GM23338 (cell line): ENCODE results near the gene CNTN5. TPM values are rescaled to one million over a fixed set of nuclear protein-coding genes. Genes with fewer than 3 reads are reported as not detected.

Source experiments
- ATAC-seq: fragments of 200-7000 bp; cut with Tn5 transposase; 3 replicates; pipeline ENCODE4 v1.9.1; 2020
- DNase-seq: peaks from one replicate; pipeline ENCODE4 v3.0.0-alpha.2; 2015; ENCODE audit warnings: low spot score
- H2AFZ ChIP-seq: fragments of 200-600 bp; sonication (generic); 2 replicates; pipeline ENCODE4 v1.8.0; 2016; ENCODE audit warnings: antibody characterized with exemption, mild to moderate bottlenecking, moderate library complexity
- H3F3A ChIP-seq: fragments of 200-600 bp; sonication (generic); replicated peaks from 2 replicates; pipeline ENCODE4 v1.8.0; 2017; ENCODE audit warnings: antibody characterized with exemption, mixed run types, low read depth
- H3K27ac ChIP-seq: fragments of 200-600 bp; sonication (generic); 2 replicates; pipeline ENCODE4 v1.6.1; 2016; ENCODE audit warnings: low read depth
- H3K27me3 ChIP-seq: fragments of 200-600 bp; sonication (generic); 2 replicates; pipeline ENCODE4 v1.8.0; 2016; ENCODE audit warnings: mild to moderate bottlenecking, mixed run types, moderate library complexity; ENCODE audit not compliant: insufficient read depth
- H3K36me3 ChIP-seq: fragments of 200-600 bp; sonication (generic); 2 replicates; pipeline ENCODE4 v1.8.0; 2016; ENCODE audit warnings: mild to moderate bottlenecking; ENCODE audit not compliant: insufficient read depth
- H3K4me1 ChIP-seq: fragments of 200-600 bp; sonication (generic); 2 replicates; pipeline ENCODE4 v1.8.0; 2016; ENCODE audit warnings: mild to moderate bottlenecking, moderate library complexity; ENCODE audit not compliant: insufficient read depth
- H3K4me2 ChIP-seq: fragments of 200-600 bp; sonication (generic); 2 replicates; pipeline ENCODE4 v1.7.1; 2017; ENCODE audit warnings: mixed run types
- H3K4me3 ChIP-seq: fragments of 200-600 bp; sonication (generic); 2 replicates; pipeline ENCODE4 v1.6.1; 2016; ENCODE audit warnings: mixed run types
- H3K79me2 ChIP-seq: fragments of 200-600 bp; sonication (generic); replicated peaks from 2 replicates; pipeline ENCODE4 v1.8.0; 2017; ENCODE audit warnings: mild to moderate bottlenecking; ENCODE audit not compliant: insufficient read depth
- H3K9me2 ChIP-seq: fragments of 200-600 bp; sonication (generic); 2 replicates; pipeline ENCODE4 v1.8.0; 2017; ENCODE audit not compliant: insufficient read depth
- H4K20me1 ChIP-seq: fragments of 200-600 bp; sonication (generic); replicated peaks from 2 replicates; pipeline ENCODE4 v1.8.0; 2017; ENCODE audit warnings: mild to moderate bottlenecking; ENCODE audit not compliant: insufficient read depth
- H3K27ac Mint-ChIP-seq: 2 replicates; pipeline ENCODE4 v1.8.0; 2020; ENCODE audit warnings: inconsistent platforms, mild to moderate bottlenecking, moderate library complexity, mixed read lengths
- H3K27me3 Mint-ChIP-seq: 3 replicates; pipeline ENCODE4 v1.8.0; 2022; ENCODE audit warnings: low read depth, mild to moderate bottlenecking, moderate library complexity, mixed read lengths, inconsistent platforms; ENCODE audit not compliant: insufficient read depth, poor library complexity
- H3K36me3 Mint-ChIP-seq: 3 replicates; pipeline ENCODE4 v1.8.0; 2021; ENCODE audit warnings: low read depth, mild to moderate bottlenecking, inconsistent platforms, moderate library complexity, mixed read lengths
- H3K4me1 Mint-ChIP-seq: 3 replicates; pipeline ENCODE4 v1.8.0; 2020; ENCODE audit warnings: mild to moderate bottlenecking, inconsistent platforms, mixed read lengths
- H3K4me3 Mint-ChIP-seq: 3 replicates; pipeline ENCODE4 v1.8.0; 2021; ENCODE audit warnings: moderate library complexity, mild to moderate bottlenecking, inconsistent platforms, mixed read lengths
- H3K9me3 Mint-ChIP-seq: 3 replicates; pipeline ENCODE4 v1.8.0; 2020; ENCODE audit warnings: moderate library complexity, mild to moderate bottlenecking, inconsistent platforms, mixed read lengths
- CREB1 ChIP-seq: fragments of 250-450 bp; sonication (Bioruptor Pico); IDR thresholded peaks from 2 replicates; pipeline ENCODE4 v1.5.0; 2020; ENCODE audit warnings: low read depth, mild to moderate bottlenecking, moderate library complexity
- CTCF ChIP-seq, 2 experiments: fragments of 200-600 bp in 1 of 2; sonication (generic) in 1 of 2; conservative IDR thresholded peaks; 2 replicates each; pipeline versions ENCODE4 v1.5.1 to v1.6.1; 2016 to 2017; ENCODE audit warnings: antibody characterized with exemption in 2 of 2, low read depth in 2 of 2, mild to moderate bottlenecking in 2 of 2, moderate library complexity in 1 of 2
- ETS1 ChIP-seq: IDR thresholded peaks from 2 replicates; pipeline ENCODE4 v1.6.1; 2016; ENCODE audit warnings: antibody characterized with exemption
- EZH2phosphoT487 ChIP-seq: fragments of 200-600 bp; sonication (generic); IDR thresholded peaks from one replicate; pipeline ENCODE4 v1.8.1; 2018; ENCODE audit warnings: antibody characterized with exemption; ENCODE audit not compliant: unreplicated experiment
- JUNB ChIP-seq: IDR thresholded peaks from one replicate; pipeline ENCODE4 v1.6.1; 2016; ENCODE audit warnings: antibody characterized with exemption; ENCODE audit not compliant: unreplicated experiment
- NANOG ChIP-seq: IDR thresholded peaks from 2 replicates; pipeline ENCODE4 v1.6.1; 2016; ENCODE audit warnings: antibody characterized with exemption, borderline replicate concordance
- POLR2AphosphoS5 ChIP-seq: IDR thresholded peaks from 2 replicates; pipeline ENCODE4 v1.6.1; 2016; ENCODE audit warnings: antibody characterized with exemption, low read depth
- ZNF114 ChIP-seq: fragments of 250-450 bp; sonication (Bioruptor Pico); IDR thresholded peaks from 2 replicates; pipeline ENCODE4 v1.5.0; 2020; ENCODE audit warnings: mild to moderate bottlenecking, moderate library complexity
- ZNF331 ChIP-seq: fragments of 250-450 bp; sonication (Bioruptor Pico); IDR thresholded peaks from 2 replicates; pipeline ENCODE4 v1.5.0; 2020; ENCODE audit warnings: low read depth, mild to moderate bottlenecking, moderate library complexity
- ZNF462 ChIP-seq: fragments of 250-450 bp; sonication (Bioruptor Pico); IDR thresholded peaks from 2 replicates; pipeline ENCODE4 v1.5.0; 2020; ENCODE audit warnings: mild to moderate bottlenecking, moderate library complexity
- polyA plus RNA-seq: library from polyadenylated mRNA; unstranded; fragments of >200 nt; fragmentation: Nextera tagmentation; extraction: Ambion mirVana; gene quantifications from 2 replicates; pipeline ENCODE4 v1.2.1, GENCODE V29; 2016
- total RNA-seq: library from RNA; depleted of rRNA; stranded (reverse); fragments of >200 nt; shearing (Covaris generic); gene quantifications from 2 replicates; pipeline ENCODE4 v1.2.3, GENCODE V29; 2014

Gene CNTN5
- total and polyA plus RNA-seq, 2 experiments from 2014 or later: not detected

- Mint-ChIP-seq H3K27me3 (no peaks in the 10 kb centered on the region), H3K4me3 (no peak overlapping the region), H3K4me1 (peaks cover 14% of the 10 kb centered on the region), H3K27ac (no peak overlapping the region), H3K9me3 (no peaks in the 10 kb centered on the region), H3K36me3 (no peaks in the 10 kb centered on the region)
- Histone ChIP-seq H3K36me3 (no peaks in the 10 kb centered on the region), H3K4me3 (no peak overlapping the region), H3K27me3 (no peaks in the 10 kb centered on the region), H3K27ac (no peak overlapping the region), H4K20me1 (no peaks in the 10 kb centered on the region), H2AFZ (no peak overlapping the region), H3K9me2 (0 out of 2 replicates have a peak, but pooled peaks cover 2% of the 10 kb centered on the region), H3K4me1 (peaks cover 5% of the 10 kb centered on the region), H3K4me2 (no peak overlapping the region), H3K79me2 (no peaks in the 10 kb centered on the region), H3F3A (no peaks in the 10 kb centered on the region)
- no peak for TF ChIP-seq POLR2AphosphoS5
- TF ChIP-seq ZNF331: no peak
- TF ChIP-seq NANOG: no peak
- TF ChIP-seq CTCF (conservative IDR thresholded peaks at IDR 0.05; ENCODE audit: low read depth in 2 of 2): no peak
- no peak for TF ChIP-seq EZH2phosphoT487
- TF ChIP-seq CREB1 (CRISPR knock-in tag): no peak
- TF ChIP-seq ETS1: no peak
- TF ChIP-seq ZNF114 (CRISPR knock-in tag): no peak
- ATAC-seq (no peak), DNase-seq (no peak)
These were observed 167.5 kb downstream of the CNTN5 start for GRCh38 chr11:99188221-99188620.

- Histone ChIP-seq H3K36me3 (no peaks in the 10 kb centered on the region), H3K79me2 (no peaks in the 10 kb centered on the region), H2AFZ (no peak overlapping the region), H3K4me1 (peaks cover 28% of the 10 kb centered on the region), H3K27me3 (no peaks in the 10 kb centered on the region), H3K27ac (no peak overlapping the region), H3K4me2 (no peak overlapping the region), H3F3A (no peaks in the 10 kb centered on the region), H4K20me1 (no peaks in the 10 kb centered on the region), H3K4me3 (no peak overlapping the region), H3K9me2 (no peaks in the 10 kb centered on the region)
- H3K4me1 Mint-ChIP-seq: peaks cover 24% of the 10 kb centered on the region
- no peaks in the 10 kb centered on the region for H3K36me3 Mint-ChIP-seq
- no peak overlapping the region for H3K4me3 Mint-ChIP-seq
- H3K27me3 Mint-ChIP-seq: no peaks in the 10 kb centered on the region
- no peak overlapping the region for H3K27ac Mint-ChIP-seq
- DNase-seq (no peak), ATAC-seq (no peak)
- no peak for TF ChIP-seq CREB1 (CRISPR knock-in tag)
- no peak for TF ChIP-seq ZNF462
- no peak for TF ChIP-seq JUNB
- no peak for TF ChIP-seq NANOG
- H3K9me3 Mint-ChIP-seq: no peaks in the 10 kb centered on the region
These were observed 172.0 kb downstream of the CNTN5 start for GRCh38 chr11:99192716-99193115.
